H1 (cell line): ENCODE data around the gene DIS3. TPM values are rescaled to one million over a fixed set of nuclear protein-coding genes. Genes with fewer than 3 reads are reported as not detected.

Source experiments
- CTCF ChIA-PET: fragments of 300-600 bp; sonication (Branson Sonifier 250); formaldehyde crosslinking; loops from one replicate; lab custom pipeline; 2021; ENCODE audit not compliant: partially characterized antibody; lab: Charles Lee
- POLR2A ChIA-PET: fragments of 300-600 bp; sonication (Branson Sonifier 250); formaldehyde crosslinking; loops from one replicate; lab custom pipeline; 2021; ENCODE audit warnings: inconsistent platforms; ENCODE audit not compliant: partially characterized antibody; lab: Charles Lee
- DNase-seq, 2 experiments: peaks; one replicate each; pipeline versions ENCODE4 v3.0.0 to v3.0.0-alpha.2; 2010 to 2022; ENCODE audit warnings: low spot score in 2 of 2, low read depth in 1 of 2, mixed read lengths in 1 of 2
- FAIRE-seq: peaks from 2 replicates; lab custom pipeline; 2011; peaks lifted over from hg19 to GRCh38; lab: Jason Lieb, UNC
- H2AFZ ChIP-seq: 2 replicates; pipeline ENCODE4 v1.8.1; 2012; ENCODE audit warnings: low read length, inconsistent platforms
- H2AK5ac ChIP-seq: 2 replicates; pipeline ENCODE4 v1.6.1; 2013; ENCODE audit warnings: low read depth, low read length
- H2BK120ac ChIP-seq: replicated peaks from 2 replicates; pipeline ENCODE3; 2013; ENCODE audit warnings: low read depth, low read length, inconsistent platforms
- H2BK12ac ChIP-seq: 2 replicates; pipeline ENCODE4 v1.6.1; 2013; ENCODE audit warnings: low read depth, low read length
- H2BK15ac ChIP-seq: 2 replicates; pipeline ENCODE4 v1.6.1; 2013; ENCODE audit warnings: low read length
- H2BK20ac ChIP-seq: 2 replicates; pipeline ENCODE4 v1.6.1; 2013; ENCODE audit warnings: low read length
- H2BK5ac ChIP-seq: 2 replicates; pipeline ENCODE4 v1.6.1; 2013; ENCODE audit warnings: low read depth, low read length
- H3K14ac ChIP-seq: 2 replicates; pipeline ENCODE4 v1.6.1; 2013; ENCODE audit warnings: inconsistent platforms; ENCODE audit not compliant: insufficient read length
- H3K18ac ChIP-seq: 2 replicates; pipeline ENCODE4 v1.6.1; 2013; ENCODE audit warnings: low read length; ENCODE audit errors: extremely low read depth
- H3K23ac ChIP-seq: 2 replicates; pipeline ENCODE4 v1.6.1; 2013; ENCODE audit warnings: inconsistent platforms; ENCODE audit not compliant: insufficient read length
- H3K23me2 ChIP-seq: 2 replicates; pipeline ENCODE4 v1.6.1; 2013; ENCODE audit warnings: low read depth, low read length
- H3K27ac ChIP-seq: 2 replicates; pipeline ENCODE4 v1.6.1; 2011; ENCODE audit warnings: low read depth, low read length, inconsistent platforms
- H3K27me3 ChIP-seq, 4 experiments: replicated peaks in 1 of 4; 1 replicate in 1 of 4; 2 replicates in 3 of 4; pipeline versions ENCODE4 v1.6.1 to v1.8.1; 2011 to 2013; ENCODE audit warnings: low read length in 3 of 4, mild to moderate bottlenecking in 3 of 4, inconsistent platforms in 2 of 4, mixed read lengths in 2 of 4, moderate library complexity in 1 of 4; ENCODE audit not compliant: control insufficient read depth in 3 of 4, insufficient read depth in 3 of 4; ENCODE audit errors: extremely low read depth in 1 of 4
- H3K36me3 ChIP-seq, 4 experiments: 2 replicates each; pipeline versions ENCODE4 v1.6.1 to v1.8.1; 2011 to 2013; ENCODE audit warnings: mild to moderate bottlenecking in 4 of 4, low read length in 3 of 4, moderate library complexity in 2 of 4, control low read depth in 1 of 4, inconsistent platforms in 1 of 4; ENCODE audit not compliant: insufficient read depth in 4 of 4, control insufficient read depth in 2 of 4
- H3K4ac ChIP-seq: replicated peaks from 2 replicates; pipeline ENCODE3; 2013; ENCODE audit warnings: low read length, low read depth, mixed read lengths, inconsistent platforms; ENCODE audit not compliant: insufficient read length
- H3K4me1 ChIP-seq, 4 experiments: replicated peaks in 1 of 4; 1 replicate in 1 of 4; 2 replicates in 3 of 4; pipeline versions ENCODE4 v1.6.1 to v1.8.1; 2011 to 2013; ENCODE audit warnings: low read length in 3 of 4, inconsistent platforms in 2 of 4, mixed read lengths in 1 of 4; ENCODE audit not compliant: insufficient read depth in 4 of 4, control insufficient read depth in 3 of 4
- H3K4me2 ChIP-seq, 2 experiments: 2 replicates each; pipeline versions ENCODE4 v1.6.1 to v1.8.1; 2011 to 2013; ENCODE audit warnings: low read depth in 2 of 2, low read length in 2 of 2, control low read depth in 1 of 2, inconsistent platforms in 1 of 2, mild to moderate bottlenecking in 1 of 2; ENCODE audit not compliant: insufficient read depth in 1 of 2
- H3K4me3 ChIP-seq, 4 experiments: fragments of 200-600, 300-600 bp in 1 of 4; sonication (generic), shearing (Covaris generic), sonication (Bioruptor Twin) in 1 of 4; 2 replicates each; pipeline versions ENCODE4 v1.5.1 to v1.8.1; 2011 to 2016; ENCODE audit warnings: low read length in 4 of 4, low read depth in 3 of 4, control low read depth in 2 of 4, inconsistent platforms in 2 of 4, mild to moderate bottlenecking in 2 of 4, mixed read lengths in 1 of 4, moderate library complexity in 1 of 4; ENCODE audit not compliant: insufficient read depth in 2 of 4; ENCODE audit errors: extremely low read depth in 1 of 4
- H3K56ac ChIP-seq: replicated peaks from 2 replicates; pipeline ENCODE3; 2013; ENCODE audit warnings: low read depth, mild to moderate bottlenecking, mixed read lengths, low read length, inconsistent platforms; ENCODE audit not compliant: insufficient read length
- H3K79me1 ChIP-seq: 2 replicates; pipeline ENCODE4 v1.6.1; 2013; ENCODE audit warnings: low read depth, low read length, control low read depth
- H3K79me2 ChIP-seq, 2 experiments: 2 replicates each; pipeline versions ENCODE4 v1.6.1 to v1.8.1; 2012 to 2013; ENCODE audit warnings: low read length in 2 of 2, mild to moderate bottlenecking in 2 of 2, inconsistent platforms in 1 of 2; ENCODE audit not compliant: insufficient read depth in 2 of 2, control insufficient read depth in 1 of 2
- H3K9ac ChIP-seq, 4 experiments: replicated peaks in 1 of 4; 1 replicate in 1 of 4; 2 replicates in 3 of 4; pipeline versions ENCODE4 v1.6.1 to v1.8.1; 2011 to 2013; ENCODE audit warnings: low read depth in 3 of 4, low read length in 3 of 4, control low read depth in 2 of 4, mild to moderate bottlenecking in 2 of 4, moderate library complexity in 2 of 4, inconsistent platforms in 1 of 4; ENCODE audit errors: extremely low read depth in 1 of 4
- H3K9me3 ChIP-seq, 2 experiments: 2 replicates each; pipeline versions ENCODE4 v1.6.1 to v1.8.1; 2012 to 2013; ENCODE audit warnings: mild to moderate bottlenecking in 2 of 2, moderate library complexity in 2 of 2, control low read depth in 1 of 2, inconsistent platforms in 1 of 2, low read depth in 1 of 2, low read length in 1 of 2, mixed read lengths in 1 of 2; ENCODE audit not compliant: insufficient read depth in 2 of 2
- H4K20me1 ChIP-seq, 2 experiments: replicated peaks in 1 of 2; 2 replicates each; pipeline versions ENCODE3 to v1.8.1; 2011 to 2013; ENCODE audit warnings: inconsistent platforms in 2 of 2, low read length in 2 of 2, mild to moderate bottlenecking in 1 of 2; ENCODE audit not compliant: insufficient read depth in 2 of 2, control insufficient read depth in 1 of 2
- H4K5ac ChIP-seq: 2 replicates; pipeline ENCODE4 v1.6.1; 2013; ENCODE audit warnings: low read length, low read depth, mixed read lengths, inconsistent platforms; ENCODE audit not compliant: insufficient read length
- H4K8ac ChIP-seq: 2 replicates; pipeline ENCODE4 v1.8.0; 2013; ENCODE audit warnings: mild to moderate bottlenecking, moderate library complexity, low read length, inconsistent platforms; ENCODE audit not compliant: insufficient read depth; ENCODE audit errors: extremely low read depth
- H4K91ac ChIP-seq: replicated peaks from 2 replicates; pipeline ENCODE3; 2013; ENCODE audit warnings: low read length, mixed read lengths, inconsistent platforms; ENCODE audit not compliant: insufficient read length
- BACH1 ChIP-seq: IDR thresholded peaks from 2 replicates; pipeline ENCODE4 v1.6.1; 2012; ENCODE audit warnings: low read length, improper control_type of control experiment
- CBX5 ChIP-seq: fragments of 300-800, 300-1000 bp; sonication (generic); IDR thresholded peaks from 2 replicates; pipeline ENCODE4 v1.7.1; 2016; ENCODE audit warnings: antibody characterized with exemption, low read length, low read depth
- CHD1 ChIP-seq: IDR thresholded peaks from 2 replicates; pipeline ENCODE4 v1.6.1; 2012; ENCODE audit warnings: low read depth, low read length, improper control_type of control experiment
- KDM4A ChIP-seq: IDR thresholded peaks from one replicate; pipeline ENCODE4 v1.7.1; 2012; ENCODE audit warnings: low read depth, mild to moderate bottlenecking, moderate library complexity, low read length, inconsistent platforms; ENCODE audit not compliant: severe bottlenecking
- MAX ChIP-seq: IDR thresholded peaks from 2 replicates; pipeline ENCODE4 v1.6.1; 2012; ENCODE audit warnings: inconsistent platforms
- POU5F1 ChIP-seq: IDR thresholded peaks from 2 replicates; pipeline ENCODE4 v1.6.1; 2011; ENCODE audit warnings: low read depth, mild to moderate bottlenecking, low read length, moderate library complexity
- RNF2 ChIP-seq: fragments of 200-900, 300-1000 bp; sonication (generic); IDR thresholded peaks from 2 replicates; pipeline ENCODE4 v1.7.1; 2016; ENCODE audit warnings: borderline replicate concordance, low read depth, mild to moderate bottlenecking, antibody characterized with exemption, low read length; ENCODE audit not compliant: poor library complexity, severe bottlenecking; ENCODE audit errors: missing control alignments
- TBP ChIP-seq: IDR thresholded peaks from 2 replicates; pipeline ENCODE4 v1.6.1; 2011; ENCODE audit warnings: low read depth, low read length, improper control_type of control experiment
- TCF12 ChIP-seq: IDR thresholded peaks from 2 replicates; pipeline ENCODE4 v1.6.1; 2011; ENCODE audit warnings: low read depth, mild to moderate bottlenecking, low read length
- TEAD4 ChIP-seq: IDR thresholded peaks from 2 replicates; pipeline ENCODE4 v1.6.1; 2012; ENCODE audit warnings: low read depth, low read length, inconsistent platforms, mixed read lengths
- ZNF274 ChIP-seq: IDR thresholded peaks from 2 replicates; pipeline ENCODE4 v1.7.0; 2012; ENCODE audit warnings: low read length, borderline replicate concordance; ENCODE audit errors: extremely low read depth
- WGBS, 2 experiments: shearing (Covaris generic) in 1 of 2; methylation state at CpG; one replicate each; pipeline versions ENCODE4 v1.1.6 to v1.1.7; 2013 to 2015; ENCODE audit warnings: low lambda C conversion rate in 2 of 2, mixed read lengths in 2 of 2, inconsistent platforms in 1 of 2, low coverage in 1 of 2, missing lambda C conversion rate in 1 of 2; ENCODE audit not compliant: insufficient replicate concordance in 2 of 2, insufficient coverage in 1 of 2, insufficient read length in 1 of 2; ENCODE audit errors: extremely low coverage in 1 of 2, missing lambda C conversion rate in 1 of 2; 5-methylcytosine and 5-hydroxymethylcytosine counted together
- polyA plus RNA-seq, 7 experiments: library from polyadenylated mRNA; depleted of rRNA in 3 of 7; stranded (reverse) in 5 of 7; unstranded in 2 of 7; fragments of >200 nt in 5 of 7; fragments of 200-250 nt in 2 of 7; gene quantifications; 1 replicate in 5 of 7; 2 replicates in 1 of 7; 4 replicates in 1 of 7; pipeline versions ENCODE4 v1.2.1 to v1.2.3, GENCODE V29; 2011 to 2013; ENCODE audit warnings: missing spikeins in 2 of 7, mixed read lengths in 2 of 7
- total RNA-seq: library from RNA; stranded (reverse); fragmentation: NEBNext Ultra II Directional; extraction: Animal tissue kit (Norgen Biotek cat#: 25700); gene quantifications from 2 replicates; pipeline ENCODE4 v1.2.1, GENCODE V29; 2021

The DIS3 gene
- total and polyA plus RNA-seq, 2 of the 8 experiments (the other 6 are each of a cell fraction or from before 2014, with no cell fraction given), result 10.8 to 39.9 TPM

- no peak overlapping the region for H2AK5ac ChIP-seq
- no peak overlapping the region for H3K4ac ChIP-seq
- no peak overlapping the region for H4K5ac ChIP-seq
- ChIA-PET CTCF (interaction anchor here (1.0 to 1.3 kb wide), 2 partner anchors 8 to 10 kb away, joined by 3 read pairs; no protein-coding TSS in a partner anchor), POLR2A (interaction anchor here (0.6 to 0.9 kb wide), 2 partner anchors 15 to 19 kb away, joined by 3 read pairs; no protein-coding TSS in a partner anchor)
- H3K18ac ChIP-seq, result no peak overlapping the region
- H3K36me3 ChIP-seq, result peaks cover 15 to 86% (median 46%) of the 10 kb centered on the region in 4 experiments
- no peak overlapping the region for H2AFZ ChIP-seq
- H3K23ac ChIP-seq, result no peak overlapping the region
- H2BK12ac ChIP-seq, result no peak overlapping the region
- no peak overlapping the region for H4K91ac ChIP-seq
- DNase-seq (no peak), FAIRE-seq (no peak)
- no peaks in the 10 kb centered on the region for H3K23me2 ChIP-seq
- no peak overlapping the region for H3K56ac ChIP-seq
- H3K4me3 ChIP-seq, result no peak overlapping the region
- no peaks in the 10 kb centered on the region for H3K79me2 ChIP-seq
- no peaks in the 10 kb centered on the region for H3K27me3 ChIP-seq
- H2BK20ac ChIP-seq, result no peak overlapping the region
- no peak overlapping the region for H2BK15ac ChIP-seq
- no peak overlapping the region for H3K9ac ChIP-seq
- H2BK120ac ChIP-seq, result no peak overlapping the region
- no peak overlapping the region for H4K8ac ChIP-seq
- no peaks in the 10 kb centered on the region for H3K4me1 ChIP-seq
- no peak overlapping the region for H3K27ac ChIP-seq
- WGBS, 2 experiments, result 72% methylated on average over 4 of the region's 4 CpGs; no CpG with 5 or more reads in 1 of the 2 experiments
- no peak overlapping the region for H3K4me2 ChIP-seq
- H3K79me1 ChIP-seq, result no peaks in the 10 kb centered on the region
- no peak overlapping the region for H2BK5ac ChIP-seq
- no peaks in the 10 kb centered on the region for H3K9me3 ChIP-seq
- H4K20me1 ChIP-seq, result peaks cover 0 to 1% of the 10 kb centered on the region in 2 experiments
- no peak overlapping the region for H3K14ac ChIP-seq
- TF ChIP-seq TEAD4 (no peak), BACH1 (no peak), KDM4A (no peak), CBX5 (no peak), TBP (no peak), MAX (no peak), RNF2 (no peak), CHD1 (no peak), TCF12 (no peak), ZNF274 (no peak), POU5F1 (no peak)
Observed at GRCh38 chr13:72757792-72758535, 23.7 kb downstream of the DIS3 start.
